Neural crest cell (in vitro differentiated cells): ENCODE measurements around the gene C1orf116. TPM values are rescaled to one million over a fixed set of nuclear protein-coding genes. Genes with fewer than 3 reads are reported as not detected.
A peak's percentile ranks its signal among the peaks of the same experiment; 100 is the strongest.

Source experiments
- DNase-seq: peaks from one replicate; pipeline ENCODE4 v3.0.0; 2021; ENCODE audit warnings: low read depth, mixed read lengths, low spot score
- H3K27ac Mint-ChIP-seq: one replicate; pipeline ENCODE4 v1.8.0; 2021; ENCODE audit warnings: mild to moderate bottlenecking, mixed read lengths; ENCODE audit not compliant: unreplicated experiment
- H3K27me3 Mint-ChIP-seq: 2 replicates; pipeline ENCODE4 v1.8.0; 2021; ENCODE audit warnings: low read depth, mild to moderate bottlenecking, mixed read lengths
- H3K36me3 Mint-ChIP-seq: 2 replicates; pipeline ENCODE4 v1.8.0; 2021; ENCODE audit warnings: low read depth, mild to moderate bottlenecking, mixed read lengths
- H3K4me1 Mint-ChIP-seq: 2 replicates; pipeline ENCODE4 v1.8.0; 2021; ENCODE audit warnings: mixed read lengths
- H3K4me3 Mint-ChIP-seq: one replicate; pipeline ENCODE4 v1.8.0; 2021; ENCODE audit warnings: mild to moderate bottlenecking, mixed read lengths
- H3K9me3 Mint-ChIP-seq: 2 replicates; pipeline ENCODE4 v1.8.0; 2021; ENCODE audit warnings: mixed read lengths
- CTCF ChIP-seq: fragments of 200-600 bp; sonication (generic); conservative IDR thresholded peaks from 2 replicates; pipeline ENCODE4 v1.5.0; 2021; ENCODE audit warnings: antibody characterized with exemption, mild to moderate bottlenecking
- total RNA-seq: library from RNA; stranded (reverse); gene quantifications from 2 replicates; pipeline ENCODE4 v1.2.1, GENCODE V29; 2021

Gene C1orf116
- total RNA-seq, 1 donor from 2014 or later: 0.37 TPM

GRCh38 chr1:207003210-207003609, 29.3 kb downstream of the C1orf116 start:
- Mint-ChIP-seq H3K27me3 (peaks cover 3% of the 10 kb centered on the region), H3K4me1 (peaks cover 10% of the 10 kb centered on the region), H3K9me3 (peaks cover 3% of the 10 kb centered on the region), H3K4me3 (no peak overlapping the region), H3K27ac (no peak overlapping the region), H3K36me3 (no peaks in the 10 kb centered on the region)
- DNase-seq: no peak
- TF ChIP-seq CTCF: no peak

DNA sequence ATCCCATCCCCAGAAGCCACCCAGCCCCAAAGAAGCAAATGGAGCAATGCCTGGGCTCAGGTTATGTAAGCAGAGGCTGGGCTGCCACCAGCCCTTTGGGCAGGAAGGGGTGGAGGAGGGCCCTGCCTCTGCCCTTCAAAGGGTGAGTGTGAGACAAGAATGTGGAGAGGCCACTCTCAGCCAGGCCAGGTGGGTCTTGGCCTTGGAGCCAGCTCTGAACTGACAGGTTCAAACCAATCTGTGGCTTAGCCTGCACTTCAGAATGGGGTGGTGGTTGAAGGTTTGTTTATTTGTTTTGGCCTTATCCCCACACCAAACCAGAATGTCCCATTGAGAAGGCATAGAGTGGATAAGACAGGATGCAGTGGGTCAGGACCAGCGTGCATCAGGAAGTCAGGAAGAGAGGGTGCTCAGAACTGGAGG, 29.8 kb downstream of the C1orf116 start:
- Mint-ChIP-seq H3K27ac (no peak overlapping the region), H3K4me1 (peaks cover 10% of the 10 kb centered on the region), H3K27me3 (peaks cover 3% of the 10 kb centered on the region), H3K9me3 (peaks cover 3% of the 10 kb centered on the region), H3K36me3 (no peaks in the 10 kb centered on the region), H3K4me3 (no peak overlapping the region)
- no peak for TF ChIP-seq CTCF
- DNase-seq: no peak

GRCh38 chr1:207001492-207002245, 30.9 kb downstream of the C1orf116 start:
- no peaks in the 10 kb centered on the region for H3K4me1 Mint-ChIP-seq
- H3K9me3 Mint-ChIP-seq: no peaks in the 10 kb centered on the region
- DNase-seq: no peak
- H3K27me3 Mint-ChIP-seq: peaks cover 3% of the 10 kb centered on the region
- peak overlapping the region; percentile 69 for H3K27ac Mint-ChIP-seq
- H3K4me3 Mint-ChIP-seq: no peak overlapping the region
- TF ChIP-seq CTCF: no peak
- H3K36me3 Mint-ChIP-seq: no peaks in the 10 kb centered on the region

DNA sequence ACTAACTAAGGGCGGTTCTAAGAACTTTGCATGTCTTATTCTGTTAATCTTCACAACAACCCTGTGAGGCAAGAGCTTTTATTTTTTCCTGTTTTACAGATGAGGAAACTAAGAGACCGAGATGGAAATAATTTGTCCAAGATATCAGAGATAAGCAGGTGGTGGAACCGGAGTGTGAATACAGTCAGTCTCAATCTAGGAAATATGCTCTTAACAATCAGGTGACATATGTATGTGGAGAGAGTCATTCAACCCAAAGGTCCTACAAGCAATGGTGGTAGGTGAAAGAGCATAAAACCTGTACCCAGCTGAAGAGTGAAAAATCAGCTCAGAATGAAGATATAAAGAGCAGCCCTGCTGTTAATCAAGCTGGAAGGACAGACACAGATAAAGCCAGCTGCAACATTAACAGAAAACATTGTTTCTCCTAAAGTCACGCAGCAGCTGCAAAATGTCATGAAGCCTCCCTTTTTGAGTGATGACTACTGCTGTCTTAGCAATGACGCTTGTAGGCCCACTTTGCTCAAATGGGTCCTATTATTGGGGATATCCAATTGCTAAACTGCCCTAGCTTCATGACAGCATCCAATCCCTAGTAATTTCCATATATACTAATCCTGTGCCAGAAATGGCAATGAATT, 31.8 kb downstream of the C1orf116 start:
- Mint-ChIP-seq H3K27me3 (peaks cover 3% of the 10 kb centered on the region), H3K4me3 (no peak overlapping the region), H3K36me3 (no peaks in the 10 kb centered on the region), H3K27ac (no peak overlapping the region), H3K9me3 (no peaks in the 10 kb centered on the region), H3K4me1 (no peaks in the 10 kb centered on the region)
- TF ChIP-seq CTCF: no peak
- DNase-seq: no peak

GRCh38 chr1:206998816-206999215, 33.7 kb downstream of the C1orf116 start:
- H3K4me1 Mint-ChIP-seq: no peaks in the 10 kb centered on the region
- no peak overlapping the region for H3K27ac Mint-ChIP-seq
- H3K27me3 Mint-ChIP-seq: peaks cover 5% of the 10 kb centered on the region
- no peaks in the 10 kb centered on the region for H3K9me3 Mint-ChIP-seq
- DNase-seq: no peak
- H3K4me3 Mint-ChIP-seq: no peak overlapping the region
- no peak for TF ChIP-seq CTCF
- no peaks in the 10 kb centered on the region for H3K36me3 Mint-ChIP-seq
